ENCODE results near the gene FBXW11.

DNA sequence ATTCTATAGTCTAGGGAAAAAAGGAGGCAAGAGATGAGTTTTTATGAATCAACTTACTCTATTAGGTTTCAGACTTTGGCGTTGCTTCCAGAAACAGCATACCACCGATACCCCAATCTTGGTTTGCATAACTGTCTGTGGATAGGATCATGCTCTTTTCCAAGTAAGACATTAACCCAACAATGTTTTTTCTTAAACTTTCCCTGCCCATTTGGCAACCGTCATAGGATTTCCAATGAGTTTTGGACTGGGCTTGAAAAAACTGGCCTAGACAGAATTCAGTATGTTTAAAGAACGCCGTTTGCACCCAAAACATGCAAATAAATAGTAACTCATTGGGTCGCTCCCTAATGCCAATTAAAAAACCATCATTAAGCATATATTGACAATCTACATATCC, 114.8 kb downstream of the FBXW11 start:
- TF ChIP-seq, protein P1, sequence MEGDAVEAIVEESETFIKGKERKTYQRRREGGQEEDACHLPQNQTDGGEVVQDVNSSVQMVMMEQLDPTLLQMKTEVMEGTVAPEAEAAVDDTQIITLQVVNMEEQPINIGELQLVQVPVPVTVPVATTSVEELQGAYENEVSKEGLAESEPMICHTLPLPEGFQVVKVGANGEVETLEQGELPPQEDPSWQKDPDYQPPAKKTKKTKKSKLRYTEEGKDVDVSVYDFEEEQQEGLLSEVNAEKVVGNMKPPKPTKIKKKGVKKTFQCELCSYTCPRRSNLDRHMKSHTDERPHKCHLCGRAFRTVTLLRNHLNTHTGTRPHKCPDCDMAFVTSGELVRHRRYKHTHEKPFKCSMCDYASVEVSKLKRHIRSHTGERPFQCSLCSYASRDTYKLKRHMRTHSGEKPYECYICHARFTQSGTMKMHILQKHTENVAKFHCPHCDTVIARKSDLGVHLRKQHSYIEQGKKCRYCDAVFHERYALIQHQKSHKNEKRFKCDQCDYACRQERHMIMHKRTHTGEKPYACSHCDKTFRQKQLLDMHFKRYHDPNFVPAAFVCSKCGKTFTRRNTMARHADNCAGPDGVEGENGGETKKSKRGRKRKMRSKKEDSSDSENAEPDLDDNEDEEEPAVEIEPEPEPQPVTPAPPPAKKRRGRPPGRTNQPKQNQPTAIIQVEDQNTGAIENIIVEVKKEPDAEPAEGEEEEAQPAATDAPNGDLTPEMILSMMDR (IDR thresholded peaks at IDR 0.05), result no peak
- TF ChIP-seq EZH2 (IDR thresholded peaks at IDR 0.05; ENCODE audit: borderline replicate concordance, insufficient read depth, low read depth, low read length, poor library complexity, severe bottlenecking), result no peak
